HepG2 (cell line): ENCODE results near the gene ING5. TPM values are rescaled to one million over a fixed set of nuclear protein-coding genes. Genes with fewer than 3 reads are reported as not detected.

Source experiments
- DPF2 ChIP-seq: sonication (generic); formaldehyde crosslinking; IDR thresholded peaks from 2 replicates; pipeline ENCODE4 v1.4.0; 2020; ENCODE audit warnings: mild to moderate bottlenecking, low read depth, missing genetic modification reagents, borderline replicate concordance
- FOXA3 ChIP-seq: IDR thresholded peaks from 2 replicates; pipeline ENCODE4 v1.6.1; 2016; ENCODE audit warnings: missing genetic modification reagents, missing compliant biosample characterization
- FOXM1 ChIP-seq: sonication (generic); formaldehyde crosslinking; IDR thresholded peaks from 2 replicates; pipeline ENCODE4 v1.5.0; 2020; ENCODE audit warnings: missing genetic modification reagents
- GLI4 ChIP-seq: sonication (generic); formaldehyde crosslinking; IDR thresholded peaks from 2 replicates; pipeline ENCODE4 v1.5.1; 2020; ENCODE audit warnings: missing genetic modification reagents, mild to moderate bottlenecking, moderate library complexity, borderline replicate concordance
- NCOA5 ChIP-seq: sonication (generic); formaldehyde crosslinking; IDR thresholded peaks from 2 replicates; pipeline ENCODE4 v1.4.0; 2020; ENCODE audit warnings: missing genetic modification reagents
- PTBP1 ChIP-seq: fragments of 200-400 bp; formaldehyde crosslinking; IDR thresholded peaks from 2 replicates; pipeline ENCODE4 v1.6.1; 2018; ENCODE audit warnings: low read length, low read depth; ENCODE audit not compliant: poor library complexity, severe bottlenecking
- SETDB1 ChIP-seq: sonication (generic); formaldehyde crosslinking; IDR thresholded peaks from 2 replicates; pipeline ENCODE4 v1.5.1; 2020; ENCODE audit warnings: missing genetic modification reagents, mild to moderate bottlenecking, borderline replicate concordance
- STAT5B ChIP-seq: sonication (generic); formaldehyde crosslinking; IDR thresholded peaks from 2 replicates; pipeline ENCODE4 v1.4.0; 2020; ENCODE audit warnings: missing genetic modification reagents
- U2AF1 ChIP-seq: fragments of 200-400 bp; formaldehyde crosslinking; optimal IDR thresholded peaks from 2 replicates; pipeline ENCODE3; 2017; ENCODE audit warnings: mild to moderate bottlenecking, low read depth, low read length
- ZNF616 ChIP-seq: sonication (generic); formaldehyde crosslinking; IDR thresholded peaks from 2 replicates; pipeline ENCODE4 v1.5.0; 2020; ENCODE audit warnings: low read depth, mild to moderate bottlenecking, missing genetic modification reagents
- polyA plus RNA-seq, 8 experiments: library from polyadenylated mRNA; depleted of rRNA in 3 of 8; stranded (reverse) in 7 of 8; unstranded in 1 of 8; fragments of >200 nt; fragmentation: Illumina TruSeq in 4 of 8; extraction: Trizol in 4 of 8; gene quantifications; 2 replicates each; pipeline versions ENCODE4 v1.2.1 to v1.2.3, GENCODE V29; 2011 to 2016; ENCODE audit warnings: low read depth in 4 of 8, missing spikeins in 1 of 8, mixed read lengths in 1 of 8; ENCODE audit not compliant: insufficient read depth in 1 of 8
- total RNA-seq, 5 experiments: library from RNA; depleted of rRNA; stranded (reverse); fragments of >200 nt; fragmentation: Illumina TruSeq; extraction: Trizol; gene quantifications; 2 replicates each; pipeline ENCODE4 v1.2.3, GENCODE V29; 2016; ENCODE audit warnings: low read depth in 1 of 5
- TF ChIP-seq, protein P1 (sequence below): IDR thresholded peaks from 2 replicates; pipeline ENCODE4 v1.6.1; 2016; ENCODE audit warnings: low read depth, missing genetic modification reagents, missing compliant biosample characterization
- TF ChIP-seq, protein P2 (sequence below): sonication (generic); formaldehyde crosslinking; IDR thresholded peaks from 2 replicates; pipeline ENCODE4 v1.8.0; 2022; ENCODE audit warnings: missing genetic modification reagents, mild to moderate bottlenecking, borderline replicate concordance
- TF ChIP-seq, protein P3 (sequence below): sonication (generic); formaldehyde crosslinking; IDR thresholded peaks from 2 replicates; pipeline ENCODE4 v1.4.0; 2020; ENCODE audit warnings: mild to moderate bottlenecking, missing genetic modification reagents, borderline replicate concordance
- TF ChIP-seq, protein P4 (sequence below): IDR thresholded peaks from 2 replicates; pipeline ENCODE4 v1.6.1; 2016
- TF ChIP-seq, protein P5 (sequence below): sonication (generic); formaldehyde crosslinking; IDR thresholded peaks from 2 replicates; pipeline ENCODE4 v1.5.0; 2020; ENCODE audit warnings: missing genetic modification reagents
- TF ChIP-seq, protein P6 (sequence below): sonication (generic); formaldehyde crosslinking; IDR thresholded peaks from 2 replicates; pipeline ENCODE4 v1.4.0; 2020; ENCODE audit warnings: missing genetic modification reagents
- TF ChIP-seq, protein P7 (sequence below): sonication (generic); formaldehyde crosslinking; conservative IDR thresholded peaks from 2 replicates; pipeline ENCODE4 v1.8.1; 2023; ENCODE audit warnings: missing genetic modification reagents

Gene ING5
- total and polyA plus RNA-seq, 2 of the 13 experiments (the other 11 are each of a cell fraction or from before 2014, with no cell fraction given) = 61.9 to 71.9 TPM

DNA sequence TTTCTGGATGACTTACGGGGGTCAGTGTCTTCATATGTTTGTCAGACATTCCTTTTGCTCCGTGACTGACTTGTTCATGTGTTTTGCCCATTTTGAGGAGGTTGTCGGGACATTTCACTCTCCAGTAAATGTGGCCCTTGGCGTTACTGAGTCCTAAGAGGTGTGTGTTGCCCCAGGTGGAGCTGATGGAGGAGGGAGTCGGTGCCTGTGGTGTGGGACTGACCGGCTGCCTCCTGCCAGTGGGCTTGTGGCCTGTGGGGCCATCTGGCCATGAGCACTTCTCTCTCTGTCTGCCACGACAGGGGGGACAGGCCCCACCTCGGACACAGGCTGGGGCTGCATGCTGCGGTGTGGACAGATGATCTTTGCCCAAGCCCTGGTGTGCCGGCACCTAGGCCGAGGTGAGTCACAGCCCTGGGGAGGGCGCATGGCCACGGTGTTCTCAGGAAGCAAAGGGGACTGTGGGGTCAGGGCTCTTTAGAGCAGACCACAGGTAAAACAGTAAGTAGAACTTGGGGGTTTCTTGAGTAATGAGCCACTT lies 48.6 kb upstream of the ING5 start (continued):
- TF ChIP-seq, protein P1, sequence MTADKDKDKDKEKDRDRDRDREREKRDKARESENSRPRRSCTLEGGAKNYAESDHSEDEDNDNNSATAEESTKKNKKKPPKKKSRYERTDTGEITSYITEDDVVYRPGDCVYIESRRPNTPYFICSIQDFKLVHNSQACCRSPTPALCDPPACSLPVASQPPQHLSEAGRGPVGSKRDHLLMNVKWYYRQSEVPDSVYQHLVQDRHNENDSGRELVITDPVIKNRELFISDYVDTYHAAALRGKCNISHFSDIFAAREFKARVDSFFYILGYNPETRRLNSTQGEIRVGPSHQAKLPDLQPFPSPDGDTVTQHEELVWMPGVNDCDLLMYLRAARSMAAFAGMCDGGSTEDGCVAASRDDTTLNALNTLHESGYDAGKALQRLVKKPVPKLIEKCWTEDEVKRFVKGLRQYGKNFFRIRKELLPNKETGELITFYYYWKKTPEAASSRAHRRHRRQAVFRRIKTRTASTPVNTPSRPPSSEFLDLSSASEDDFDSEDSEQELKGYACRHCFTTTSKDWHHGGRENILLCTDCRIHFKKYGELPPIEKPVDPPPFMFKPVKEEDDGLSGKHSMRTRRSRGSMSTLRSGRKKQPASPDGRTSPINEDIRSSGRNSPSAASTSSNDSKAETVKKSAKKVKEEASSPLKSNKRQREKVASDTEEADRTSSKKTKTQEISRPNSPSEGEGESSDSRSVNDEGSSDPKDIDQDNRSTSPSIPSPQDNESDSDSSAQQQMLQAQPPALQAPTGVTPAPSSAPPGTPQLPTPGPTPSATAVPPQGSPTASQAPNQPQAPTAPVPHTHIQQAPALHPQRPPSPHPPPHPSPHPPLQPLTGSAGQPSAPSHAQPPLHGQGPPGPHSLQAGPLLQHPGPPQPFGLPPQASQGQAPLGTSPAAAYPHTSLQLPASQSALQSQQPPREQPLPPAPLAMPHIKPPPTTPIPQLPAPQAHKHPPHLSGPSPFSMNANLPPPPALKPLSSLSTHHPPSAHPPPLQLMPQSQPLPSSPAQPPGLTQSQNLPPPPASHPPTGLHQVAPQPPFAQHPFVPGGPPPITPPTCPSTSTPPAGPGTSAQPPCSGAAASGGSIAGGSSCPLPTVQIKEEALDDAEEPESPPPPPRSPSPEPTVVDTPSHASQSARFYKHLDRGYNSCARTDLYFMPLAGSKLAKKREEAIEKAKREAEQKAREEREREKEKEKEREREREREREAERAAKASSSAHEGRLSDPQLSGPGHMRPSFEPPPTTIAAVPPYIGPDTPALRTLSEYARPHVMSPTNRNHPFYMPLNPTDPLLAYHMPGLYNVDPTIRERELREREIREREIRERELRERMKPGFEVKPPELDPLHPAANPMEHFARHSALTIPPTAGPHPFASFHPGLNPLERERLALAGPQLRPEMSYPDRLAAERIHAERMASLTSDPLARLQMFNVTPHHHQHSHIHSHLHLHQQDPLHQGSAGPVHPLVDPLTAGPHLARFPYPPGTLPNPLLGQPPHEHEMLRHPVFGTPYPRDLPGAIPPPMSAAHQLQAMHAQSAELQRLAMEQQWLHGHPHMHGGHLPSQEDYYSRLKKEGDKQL (CRISPR knock-in tag) = peak; percentile 66
- TF ChIP-seq GLI4 (CRISPR knock-in tag) = no peak
- TF ChIP-seq PTBP1 = peak; percentile 74
- no peak for TF ChIP-seq U2AF1
- TF ChIP-seq, protein P2, sequence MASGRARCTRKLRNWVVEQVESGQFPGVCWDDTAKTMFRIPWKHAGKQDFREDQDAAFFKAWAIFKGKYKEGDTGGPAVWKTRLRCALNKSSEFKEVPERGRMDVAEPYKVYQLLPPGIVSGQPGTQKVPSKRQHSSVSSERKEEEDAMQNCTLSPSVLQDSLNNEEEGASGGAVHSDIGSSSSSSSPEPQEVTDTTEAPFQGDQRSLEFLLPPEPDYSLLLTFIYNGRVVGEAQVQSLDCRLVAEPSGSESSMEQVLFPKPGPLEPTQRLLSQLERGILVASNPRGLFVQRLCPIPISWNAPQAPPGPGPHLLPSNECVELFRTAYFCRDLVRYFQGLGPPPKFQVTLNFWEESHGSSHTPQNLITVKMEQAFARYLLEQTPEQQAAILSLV (CRISPR knock-in tag) = peak; percentile 86
- TF ChIP-seq DPF2 (CRISPR knock-in tag) = peak; percentile 96
- no peak for TF ChIP-seq NCOA5 (CRISPR knock-in tag)
- TF ChIP-seq SETDB1 (CRISPR knock-in tag) = no peak
- TF ChIP-seq, protein P3, sequence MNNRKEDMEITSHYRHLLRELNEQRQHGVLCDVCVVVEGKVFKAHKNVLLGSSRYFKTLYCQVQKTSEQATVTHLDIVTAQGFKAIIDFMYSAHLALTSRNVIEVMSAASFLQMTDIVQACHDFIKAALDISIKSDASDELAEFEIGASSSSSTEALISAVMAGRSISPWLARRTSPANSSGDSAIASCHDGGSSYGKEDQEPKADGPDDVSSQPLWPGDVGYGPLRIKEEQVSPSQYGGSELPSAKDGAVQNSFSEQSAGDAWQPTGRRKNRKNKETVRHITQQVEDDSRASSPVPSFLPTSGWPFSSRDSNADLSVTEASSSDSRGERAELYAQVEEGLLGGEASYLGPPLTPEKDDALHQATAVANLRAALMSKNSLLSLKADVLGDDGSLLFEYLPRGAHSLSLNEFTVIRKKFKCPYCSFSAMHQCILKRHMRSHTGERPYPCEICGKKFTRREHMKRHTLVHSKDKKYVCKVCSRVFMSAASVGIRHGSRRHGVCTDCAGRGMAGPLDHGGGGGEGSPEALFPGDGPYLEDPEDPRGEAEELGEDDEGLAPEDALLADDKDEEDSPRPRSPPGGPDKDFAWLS = peak; percentile 88; the same call in 1 of the 2 replicates
- TF ChIP-seq, protein P4, sequence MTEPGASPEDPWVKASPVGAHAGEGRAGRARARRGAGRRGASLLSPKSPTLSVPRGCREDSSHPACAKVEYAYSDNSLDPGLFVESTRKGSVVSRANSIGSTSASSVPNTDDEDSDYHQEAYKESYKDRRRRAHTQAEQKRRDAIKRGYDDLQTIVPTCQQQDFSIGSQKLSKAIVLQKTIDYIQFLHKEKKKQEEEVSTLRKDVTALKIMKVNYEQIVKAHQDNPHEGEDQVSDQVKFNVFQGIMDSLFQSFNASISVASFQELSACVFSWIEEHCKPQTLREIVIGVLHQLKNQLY (CRISPR knock-in tag) = peak; percentile 98
- peak; percentile 80 for TF ChIP-seq FOXA3 (CRISPR knock-in tag)
- TF ChIP-seq, protein P5, sequence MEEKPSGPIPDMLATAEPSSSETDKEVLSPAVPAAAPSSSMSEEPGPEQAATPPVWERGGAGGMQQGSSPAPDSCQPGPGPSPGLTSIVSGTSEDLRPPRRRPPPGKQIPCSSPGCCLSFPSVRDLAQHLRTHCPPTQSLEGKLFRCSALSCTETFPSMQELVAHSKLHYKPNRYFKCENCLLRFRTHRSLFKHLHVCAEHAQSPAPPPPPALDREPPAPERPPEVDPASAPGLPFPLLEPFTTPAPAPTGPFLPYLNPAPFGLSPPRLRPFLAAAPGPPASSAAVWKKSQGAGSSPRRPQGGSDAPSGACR (CRISPR knock-in tag) = peak; percentile 93
- TF ChIP-seq STAT5B = no peak
- no peak for TF ChIP-seq FOXM1 (CRISPR knock-in tag)
- TF ChIP-seq, protein P6, sequence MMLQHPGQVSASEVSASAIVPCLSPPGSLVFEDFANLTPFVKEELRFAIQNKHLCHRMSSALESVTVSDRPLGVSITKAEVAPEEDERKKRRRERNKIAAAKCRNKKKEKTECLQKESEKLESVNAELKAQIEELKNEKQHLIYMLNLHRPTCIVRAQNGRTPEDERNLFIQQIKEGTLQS = peak; percentile 85
- TF ChIP-seq, protein P7, sequence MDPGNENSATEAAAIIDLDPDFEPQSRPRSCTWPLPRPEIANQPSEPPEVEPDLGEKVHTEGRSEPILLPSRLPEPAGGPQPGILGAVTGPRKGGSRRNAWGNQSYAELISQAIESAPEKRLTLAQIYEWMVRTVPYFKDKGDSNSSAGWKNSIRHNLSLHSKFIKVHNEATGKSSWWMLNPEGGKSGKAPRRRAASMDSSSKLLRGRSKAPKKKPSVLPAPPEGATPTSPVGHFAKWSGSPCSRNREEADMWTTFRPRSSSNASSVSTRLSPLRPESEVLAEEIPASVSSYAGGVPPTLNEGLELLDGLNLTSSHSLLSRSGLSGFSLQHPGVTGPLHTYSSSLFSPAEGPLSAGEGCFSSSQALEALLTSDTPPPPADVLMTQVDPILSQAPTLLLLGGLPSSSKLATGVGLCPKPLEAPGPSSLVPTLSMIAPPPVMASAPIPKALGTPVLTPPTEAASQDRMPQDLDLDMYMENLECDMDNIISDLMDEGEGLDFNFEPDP (CRISPR knock-in tag) = no peak
- TF ChIP-seq ZNF616 (CRISPR knock-in tag) = peak; percentile 42; the same call in 1 of the 2 replicates
